Subcutaneous abdominal adipose tissue (tissue), 5 donors: ENCODE measurements around the gene AGAP1.

Experiments used
- H3K27ac ChIP-seq: one replicate; pipeline ENCODE4 v1.7.0; 2013; ENCODE audit warnings: low read depth, mild to moderate bottlenecking, inconsistent platforms, low read length, moderate library complexity
- H3K27me3 ChIP-seq, 5 donors: one replicate each; pipeline ENCODE4 v1.7.0; 2013; ENCODE audit warnings: low read length in 5 of 5, inconsistent platforms in 1 of 5; ENCODE audit not compliant: control insufficient read depth in 5 of 5, insufficient read depth in 4 of 5
- H3K36me3 ChIP-seq, 5 donors: one replicate each; pipeline ENCODE4 v1.7.0; 2013; ENCODE audit warnings: low read length in 5 of 5; ENCODE audit not compliant: control insufficient read depth in 5 of 5, insufficient read depth in 5 of 5
- H3K4me1 ChIP-seq, 5 donors: one replicate each; pipeline ENCODE4 v1.7.0; 2013; ENCODE audit warnings: low read length in 5 of 5, mild to moderate bottlenecking in 3 of 5, moderate library complexity in 1 of 5; ENCODE audit not compliant: control insufficient read depth in 5 of 5, insufficient read depth in 5 of 5
- H3K4me3 ChIP-seq, 5 donors: one replicate each; pipeline ENCODE4 v1.7.0; 2013; ENCODE audit warnings: low read length in 5 of 5, low read depth in 1 of 5
- H3K9ac ChIP-seq, 5 donors: one replicate each; pipeline ENCODE4 v1.7.0; 2013; ENCODE audit warnings: low read length in 5 of 5, mild to moderate bottlenecking in 4 of 5, moderate library complexity in 3 of 5
- H3K9me3 ChIP-seq, 5 donors: one replicate each; pipeline ENCODE4 v1.7.0; 2013; ENCODE audit warnings: low read length in 5 of 5; ENCODE audit not compliant: control insufficient read depth in 5 of 5
- donor health status: healthy.
- donor health status: healthy.
- donor health status: healthy.
- donor health status: healthy.
- donor health status: healthy.

Gene AGAP1

DNA sequence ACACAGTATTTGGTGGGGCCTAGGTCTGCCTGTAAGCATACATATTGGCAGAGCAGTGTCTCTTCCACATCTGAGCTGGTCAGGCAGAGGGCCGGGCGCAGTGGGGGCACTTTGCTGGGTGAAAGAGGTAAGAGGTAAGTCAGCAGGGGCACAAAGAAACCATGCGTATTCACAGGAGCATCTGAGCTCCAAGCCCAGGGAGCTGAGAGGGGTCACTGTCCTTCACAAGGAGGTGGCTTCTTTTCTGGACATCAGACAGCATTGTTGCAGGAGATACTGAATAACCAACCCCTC lies 201.7 kb downstream of the AGAP1 start:
- H3K27me3 ChIP-seq = no peaks in the 10 kb centered on the region
- no peak overlapping the region for H3K27ac ChIP-seq
- no peaks in the 10 kb centered on the region for H3K36me3 ChIP-seq
- H3K4me1 ChIP-seq = no peaks in the 10 kb centered on the region
- no peaks in the 10 kb centered on the region for H3K9me3 ChIP-seq
- H3K9ac ChIP-seq = no peak overlapping the region
- H3K4me3 ChIP-seq = no peak overlapping the region

DNA sequence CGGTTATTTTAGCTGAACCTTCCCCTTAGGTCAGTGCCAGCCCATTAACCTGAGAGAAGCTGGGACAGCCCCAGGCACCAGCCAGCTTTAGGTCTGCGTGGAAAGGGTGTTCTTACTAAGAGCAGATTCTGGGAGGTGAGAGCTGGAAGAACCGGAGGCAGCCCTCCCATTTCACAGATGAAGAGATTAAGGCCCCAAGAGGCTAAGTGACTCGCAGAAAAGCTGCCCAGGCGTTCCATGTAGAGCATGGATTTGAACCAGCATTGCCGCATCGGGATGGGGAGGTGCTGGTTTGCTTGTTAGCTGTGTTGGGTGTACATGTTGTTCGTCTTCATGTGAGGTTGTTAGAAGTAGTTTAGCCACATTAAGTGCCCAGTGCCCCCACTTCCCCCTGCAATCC lies 203.2 kb downstream of the AGAP1 start:
- Histone ChIP-seq H3K27ac (no peak overlapping the region), H3K36me3 (no peaks in the 10 kb centered on the region), H3K4me3 (no peak overlapping the region), H3K27me3 (no peaks in the 10 kb centered on the region), H3K9me3 (no peaks in the 10 kb centered on the region), H3K4me1 (peaks cover 0 to 10% (median 0%) of the 10 kb centered on the region in 5 donors), H3K9ac (no peak overlapping the region)

DNA sequence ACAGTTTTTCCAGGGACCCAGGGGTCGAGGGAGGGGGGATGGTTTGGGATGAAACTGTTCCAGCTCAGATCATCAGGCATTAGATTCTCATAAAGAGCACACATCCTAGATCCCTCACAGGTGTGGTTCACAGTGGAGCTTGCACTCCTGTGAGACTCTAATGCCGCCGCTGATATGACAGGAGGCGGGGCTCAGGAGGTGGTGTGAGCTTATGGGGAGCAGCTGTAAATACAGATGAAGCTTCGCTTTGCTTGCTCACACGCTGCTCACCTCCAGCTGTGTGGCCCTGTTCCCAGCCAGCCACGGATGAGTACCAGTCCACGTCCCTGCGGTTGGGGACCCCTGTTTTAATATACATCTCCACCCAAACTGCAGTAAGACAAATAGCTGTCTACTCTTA lies 204.2 kb downstream of the AGAP1 start:
- H3K36me3 ChIP-seq = no peaks in the 10 kb centered on the region
- H3K4me1 ChIP-seq = peaks cover 0 to 16% (median under 1%) of the 10 kb centered on the region in 5 donors
- no peak overlapping the region for H3K9ac ChIP-seq
- no peaks in the 10 kb centered on the region for H3K9me3 ChIP-seq
- no peak overlapping the region for H3K4me3 ChIP-seq
- no peak overlapping the region for H3K27ac ChIP-seq
- no peaks in the 10 kb centered on the region for H3K27me3 ChIP-seq

DNA sequence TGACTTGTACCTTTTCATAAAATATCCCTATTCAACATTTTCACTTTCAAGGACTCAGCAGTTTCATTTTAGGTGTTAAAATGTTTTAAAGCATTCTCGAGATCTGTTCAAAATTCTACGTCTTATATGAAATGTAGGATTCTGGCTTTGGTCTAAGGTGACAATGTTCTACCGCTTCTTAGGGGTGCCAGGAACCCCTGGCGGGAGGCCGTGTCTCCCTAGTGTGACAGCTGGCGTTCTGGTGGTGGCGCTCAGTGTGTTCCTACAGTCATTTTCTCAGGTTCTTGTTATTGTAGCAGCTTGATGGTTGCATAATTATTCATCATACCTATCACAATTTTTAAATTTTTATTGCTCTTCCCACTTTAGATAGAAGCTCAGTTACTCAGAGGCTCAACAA lies 204.6 kb downstream of the AGAP1 start:
- Histone ChIP-seq H3K36me3 (no peaks in the 10 kb centered on the region), H3K9me3 (no peaks in the 10 kb centered on the region), H3K27me3 (no peaks in the 10 kb centered on the region), H3K9ac (no peak overlapping the region), H3K4me3 (no peak overlapping the region), H3K4me1 (peaks cover 0 to 16% (median 3%) of the 10 kb centered on the region in 5 donors), H3K27ac (no peak overlapping the region)

DNA sequence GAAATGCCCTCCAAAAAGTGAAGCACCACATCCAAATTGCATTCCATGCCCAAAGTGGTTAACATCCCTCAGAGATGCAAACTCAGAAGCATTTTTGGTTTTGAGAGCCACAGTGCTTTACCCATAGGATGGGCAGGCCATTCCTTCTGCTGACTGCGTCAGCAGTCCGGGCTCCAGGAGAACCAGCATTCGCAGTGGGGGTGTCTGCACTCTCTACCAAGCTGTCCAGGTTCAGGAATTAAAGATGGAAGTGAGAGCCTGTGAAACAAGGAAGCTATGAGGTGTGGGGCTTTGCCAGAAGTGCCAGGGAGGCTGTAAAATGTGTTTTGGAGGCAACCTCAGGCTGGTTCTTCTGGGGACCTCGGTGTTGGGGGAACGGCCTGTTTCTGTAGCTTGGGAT lies 205.7 kb downstream of the AGAP1 start:
- Histone ChIP-seq H3K9ac (no peak overlapping the region), H3K27ac (no peak overlapping the region), H3K4me3 (no peak overlapping the region), H3K36me3 (no peaks in the 10 kb centered on the region), H3K4me1 (peaks cover 0 to 16% (median 3%) of the 10 kb centered on the region in 5 donors), H3K9me3 (no peaks in the 10 kb centered on the region), H3K27me3 (no peaks in the 10 kb centered on the region)

DNA sequence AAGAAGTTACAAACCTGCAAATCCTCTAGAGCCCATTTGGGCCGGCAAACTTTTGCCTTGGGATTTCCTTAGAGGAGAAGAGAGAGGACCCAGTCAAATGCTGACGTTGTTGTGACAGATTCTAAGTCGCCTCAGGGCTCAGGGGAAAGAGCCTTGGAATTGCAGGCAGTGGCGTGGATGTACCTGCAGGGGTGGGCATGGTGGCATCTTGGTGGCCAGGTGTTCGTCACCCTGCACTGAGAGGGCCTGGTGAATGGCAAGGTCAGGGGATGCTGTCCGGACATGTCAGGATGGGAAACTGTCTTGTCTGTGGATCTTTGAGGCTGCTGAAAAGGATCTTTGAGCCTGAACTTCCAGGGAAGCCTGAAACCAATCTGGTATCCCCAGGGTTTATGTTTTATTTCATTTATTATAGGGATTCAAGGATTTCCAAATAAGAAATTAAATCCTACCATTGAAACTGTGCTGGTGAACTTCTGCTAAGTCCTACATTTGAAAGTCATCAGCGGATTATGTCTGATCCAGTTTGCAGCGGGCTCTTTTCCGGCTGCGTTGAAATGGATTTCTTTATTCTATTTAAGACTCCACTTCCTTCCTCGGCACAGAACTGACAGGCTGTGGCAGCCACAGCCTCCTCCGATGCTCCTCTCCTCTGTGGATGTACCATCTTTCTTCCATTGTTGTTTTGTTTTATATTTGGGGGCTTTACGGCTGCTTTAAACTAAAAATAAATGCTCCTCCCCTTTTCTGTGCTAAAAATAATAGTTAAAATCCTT lies 207.6 kb downstream of the AGAP1 start:
- Histone ChIP-seq H3K9ac (no peak overlapping the region), H3K27ac (no peak overlapping the region), H3K36me3 (no peaks in the 10 kb centered on the region), H3K27me3 (no peaks in the 10 kb centered on the region), H3K4me3 (no peak overlapping the region), H3K4me1 (peaks cover 0 to 16% (median 3%) of the 10 kb centered on the region in 5 donors), H3K9me3 (no peaks in the 10 kb centered on the region)

DNA sequence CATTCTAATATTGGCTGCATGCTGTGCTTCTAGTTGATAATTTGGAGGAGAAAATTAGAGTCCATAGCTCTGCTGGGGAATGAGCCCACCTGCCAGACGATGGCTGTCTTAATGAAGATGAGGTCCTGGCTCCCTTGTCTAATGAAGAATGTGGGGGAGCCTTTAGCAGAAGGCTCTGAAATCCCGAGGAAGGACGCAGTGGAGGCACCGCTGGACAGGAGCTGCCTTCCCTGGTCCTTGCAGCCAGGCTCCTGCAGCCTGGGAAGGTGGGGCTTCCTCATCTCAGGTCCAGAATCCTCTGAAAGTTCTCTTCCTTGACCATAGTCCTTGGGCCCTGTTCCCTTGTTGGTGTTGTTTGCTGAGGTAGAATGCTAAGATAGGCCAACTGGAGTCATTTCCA lies 208.3 kb downstream of the AGAP1 start:
- no peak overlapping the region for H3K27ac ChIP-seq
- peaks cover 0 to 22% (median 3%) of the 10 kb centered on the region in 5 donors for H3K4me1 ChIP-seq
- H3K9ac ChIP-seq = no peak overlapping the region
- no peaks in the 10 kb centered on the region for H3K36me3 ChIP-seq
- no peaks in the 10 kb centered on the region for H3K27me3 ChIP-seq
- no peaks in the 10 kb centered on the region for H3K9me3 ChIP-seq
- no peak overlapping the region for H3K4me3 ChIP-seq

DNA sequence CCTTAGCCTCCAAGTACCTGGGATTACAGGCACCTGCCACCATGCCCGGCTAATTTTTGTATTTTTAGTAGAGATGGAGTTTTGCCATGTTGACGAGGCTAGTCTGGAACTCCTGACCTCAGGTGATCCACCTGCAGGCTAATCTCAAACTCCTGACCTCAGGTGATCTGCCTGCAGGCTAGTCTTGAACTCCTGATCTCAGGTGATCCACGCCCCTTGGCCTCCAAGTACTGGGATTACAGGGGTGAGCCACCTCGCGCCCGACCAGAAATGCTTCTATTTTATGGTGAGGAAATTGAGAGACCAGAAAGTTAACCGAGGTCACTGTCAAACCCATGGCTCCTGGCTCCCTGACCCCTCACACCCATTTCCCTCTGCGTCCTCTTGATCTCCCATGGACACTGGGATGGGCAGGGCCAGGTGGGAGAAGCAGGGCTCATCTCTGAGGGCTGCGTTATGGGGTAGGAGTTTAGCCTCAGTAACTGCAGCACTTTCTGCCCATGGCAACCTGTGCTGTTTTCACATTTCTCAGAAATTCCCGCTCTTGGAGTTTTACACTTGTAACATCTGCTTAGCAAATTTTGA lies 210.0 kb downstream of the AGAP1 start:
- Histone ChIP-seq H3K27ac (no peak overlapping the region), H3K4me1 (peaks cover 0 to 23% (median 3%) of the 10 kb centered on the region in 5 donors)

DNA sequence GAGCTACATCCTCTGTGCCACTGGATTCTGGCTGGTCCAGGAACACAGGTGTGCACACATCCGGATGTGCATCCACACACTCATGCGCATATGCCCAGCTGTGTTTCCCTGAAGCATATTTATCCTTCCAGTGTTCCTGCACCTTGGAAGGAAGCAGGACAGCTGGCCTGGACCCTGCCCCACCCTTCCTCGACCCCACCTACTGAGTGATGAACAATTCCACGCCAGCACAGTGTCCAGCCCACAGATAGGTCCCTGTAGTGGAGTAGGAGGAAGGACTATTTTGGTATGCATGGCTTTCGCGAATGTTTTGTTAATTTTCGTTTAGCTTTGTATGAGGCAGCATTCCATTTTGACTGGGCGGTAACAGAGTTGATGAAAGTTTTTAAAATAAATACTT lies 211.5 kb downstream of the AGAP1 start:
- H3K27ac ChIP-seq = no peak overlapping the region
- no peak overlapping the region for H3K4me3 ChIP-seq
- peaks cover 0 to 32% (median 3%) of the 10 kb centered on the region in 5 donors for H3K4me1 ChIP-seq
- H3K27me3 ChIP-seq = no peaks in the 10 kb centered on the region
- H3K9ac ChIP-seq = no peak overlapping the region
- H3K9me3 ChIP-seq = no peaks in the 10 kb centered on the region
- H3K36me3 ChIP-seq = peaks cover 0 to 5% (median 0%) of the 10 kb centered on the region in 5 donors

More for the DNA sequence above, 210.0 kb downstream of the AGAP1 start:
- Histone ChIP-seq H3K36me3 (no peaks in the 10 kb centered on the region), H3K27me3 (no peaks in the 10 kb centered on the region), H3K9me3 (no peaks in the 10 kb centered on the region), H3K9ac (no peak overlapping the region), H3K4me3 (no peak overlapping the region)

DNA sequence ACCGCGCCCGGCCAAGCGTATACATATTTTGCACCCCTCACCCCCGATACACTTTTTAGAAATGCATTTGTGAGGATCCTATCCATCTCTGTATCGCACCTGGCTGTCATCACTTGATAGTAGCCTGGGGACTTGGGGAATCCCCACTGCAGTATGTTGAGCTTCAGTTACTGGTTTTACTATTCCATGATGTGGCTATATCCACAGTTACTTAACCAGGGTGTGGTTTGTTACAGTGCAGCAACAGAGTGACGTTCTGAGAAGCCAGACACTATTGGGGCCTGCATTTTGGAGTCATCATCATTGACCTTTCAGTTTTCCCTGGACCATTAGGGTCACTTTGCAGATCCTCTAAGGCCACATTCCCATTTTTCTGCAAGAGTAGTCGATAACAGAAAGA lies 212.7 kb downstream of the AGAP1 start:
- Histone ChIP-seq H3K9me3 (no peaks in the 10 kb centered on the region), H3K27me3 (no peaks in the 10 kb centered on the region), H3K9ac (no peak overlapping the region), H3K27ac (no peak overlapping the region), H3K4me1 (peaks cover 0 to 28% (median 3%) of the 10 kb centered on the region in 5 donors), H3K4me3 (no peak overlapping the region), H3K36me3 (peaks cover 0 to 12% (median 8%) of the 10 kb centered on the region in 5 donors)
